Measurements from ENCODE around the gene PPP1R15B.

PPP1R15B gene

DNA sequence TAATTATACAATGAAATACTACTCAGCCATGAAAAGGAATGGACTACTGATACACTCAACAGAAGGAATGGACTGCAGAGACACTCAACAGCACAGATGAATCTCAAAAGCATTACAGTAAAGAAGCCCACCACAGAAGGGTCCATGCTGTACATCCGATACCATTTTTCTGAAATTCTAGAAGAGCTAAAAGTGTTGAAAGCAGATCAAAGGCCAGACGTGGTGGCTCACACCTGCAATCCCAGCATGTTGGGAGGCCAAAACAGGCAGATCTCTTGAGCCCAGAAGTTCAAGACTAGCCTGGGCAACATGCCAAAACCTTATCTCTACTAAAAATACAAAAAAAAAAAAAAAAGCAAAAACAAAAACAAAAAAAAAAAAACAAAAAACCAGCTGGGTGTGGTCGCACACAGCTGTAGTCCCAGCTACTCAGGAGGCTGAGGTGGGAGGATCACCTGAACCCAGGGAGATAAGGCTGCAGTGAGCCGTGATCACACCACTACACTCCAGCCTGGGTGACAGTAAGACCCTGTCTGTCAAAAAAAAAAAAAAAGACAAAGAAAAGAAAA is 15.5 kb downstream of the PPP1R15B start:
- DNase-seq: no peak

DNA sequence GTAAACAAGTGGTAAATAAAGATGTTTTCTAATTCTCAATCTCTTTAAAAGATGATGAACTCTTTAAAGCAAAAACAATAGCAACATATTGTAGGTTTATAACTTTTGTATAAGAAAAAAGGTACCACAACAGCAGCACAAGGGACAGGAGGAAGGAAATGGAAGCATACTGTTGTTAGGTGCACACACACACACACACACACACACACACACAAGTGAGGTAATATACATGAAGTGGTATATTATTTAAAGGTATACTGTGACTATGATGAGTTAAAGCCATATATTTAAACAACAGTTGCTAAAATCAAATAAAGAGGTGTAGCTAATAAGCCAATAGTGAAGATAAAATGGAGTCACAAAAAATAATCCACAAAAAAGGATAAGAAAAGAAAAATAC is 20.0 kb downstream of the PPP1R15B start:
- no peak for DNase-seq

- no peak for DNase-seq
These were observed 20.7 kb downstream of the PPP1R15B start for GRCh38 chr1:204390751-204391466.

- DNase-seq: no peak
These were observed 25.9 kb downstream of the PPP1R15B start for GRCh38 chr1:204385727-204386126.

GRCh38 chr1:204384636-204385352 is 26.8 kb downstream of the PPP1R15B start:
- no peak for DNase-seq

DNA sequence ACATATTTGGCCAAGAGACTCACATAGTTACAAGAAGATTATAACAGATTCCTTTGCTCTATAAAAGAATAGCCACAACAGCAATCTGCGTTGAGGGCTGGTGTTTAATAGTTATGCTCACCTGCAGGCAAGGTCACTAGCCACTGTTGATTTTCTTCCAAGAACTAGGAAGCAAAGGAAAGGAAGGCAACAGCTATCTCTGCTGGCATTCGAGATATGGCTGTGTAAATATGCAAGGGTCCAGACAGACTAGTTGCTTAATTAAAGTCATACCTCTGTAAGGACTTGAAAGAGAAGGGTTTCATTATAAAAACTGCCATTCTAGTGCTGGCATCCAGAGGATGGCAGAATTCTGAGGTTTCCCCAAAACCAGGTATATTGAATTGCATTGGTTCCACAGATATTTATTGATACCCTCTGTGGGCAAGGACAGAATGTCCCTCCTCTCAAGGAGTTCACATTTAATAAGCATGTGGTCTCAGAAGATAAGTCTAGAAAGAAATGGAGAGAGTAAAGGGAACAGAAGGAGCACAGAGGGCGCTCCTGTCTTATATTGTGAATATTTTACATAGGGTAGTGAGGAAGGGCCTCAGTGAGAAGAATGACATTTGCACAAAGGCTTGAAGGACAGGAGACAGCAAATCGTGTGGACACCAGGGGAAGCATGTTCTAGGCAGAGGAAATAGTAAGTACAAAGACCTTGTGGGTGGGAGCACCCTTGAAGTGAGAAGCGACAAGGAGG is 28.3 kb downstream of the PPP1R15B start:
- DNase-seq: no peak

DNA sequence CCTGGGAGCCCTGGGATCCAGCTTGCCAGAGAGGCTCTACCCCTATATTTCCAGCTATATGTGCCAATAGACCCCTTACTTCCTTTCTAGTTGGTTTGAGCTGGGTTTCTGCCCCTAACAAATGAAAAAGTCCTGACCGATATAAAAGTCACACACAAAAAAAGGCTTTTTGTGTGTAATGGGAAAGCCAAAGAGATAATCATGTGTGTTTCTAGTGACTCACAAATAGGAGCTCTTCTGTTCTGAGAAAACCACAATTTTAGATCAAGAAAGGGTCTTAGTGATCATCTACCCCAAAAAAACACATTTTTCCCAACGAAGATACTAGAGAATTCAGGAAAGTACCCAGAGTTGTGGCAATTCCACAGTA is 28.9 kb downstream of the PPP1R15B start:
- DNase-seq: no peak

- DNase-seq: no peak
These were observed 31.3 kb downstream of the PPP1R15B start for GRCh38 chr1:204380293-204380831.

DNA sequence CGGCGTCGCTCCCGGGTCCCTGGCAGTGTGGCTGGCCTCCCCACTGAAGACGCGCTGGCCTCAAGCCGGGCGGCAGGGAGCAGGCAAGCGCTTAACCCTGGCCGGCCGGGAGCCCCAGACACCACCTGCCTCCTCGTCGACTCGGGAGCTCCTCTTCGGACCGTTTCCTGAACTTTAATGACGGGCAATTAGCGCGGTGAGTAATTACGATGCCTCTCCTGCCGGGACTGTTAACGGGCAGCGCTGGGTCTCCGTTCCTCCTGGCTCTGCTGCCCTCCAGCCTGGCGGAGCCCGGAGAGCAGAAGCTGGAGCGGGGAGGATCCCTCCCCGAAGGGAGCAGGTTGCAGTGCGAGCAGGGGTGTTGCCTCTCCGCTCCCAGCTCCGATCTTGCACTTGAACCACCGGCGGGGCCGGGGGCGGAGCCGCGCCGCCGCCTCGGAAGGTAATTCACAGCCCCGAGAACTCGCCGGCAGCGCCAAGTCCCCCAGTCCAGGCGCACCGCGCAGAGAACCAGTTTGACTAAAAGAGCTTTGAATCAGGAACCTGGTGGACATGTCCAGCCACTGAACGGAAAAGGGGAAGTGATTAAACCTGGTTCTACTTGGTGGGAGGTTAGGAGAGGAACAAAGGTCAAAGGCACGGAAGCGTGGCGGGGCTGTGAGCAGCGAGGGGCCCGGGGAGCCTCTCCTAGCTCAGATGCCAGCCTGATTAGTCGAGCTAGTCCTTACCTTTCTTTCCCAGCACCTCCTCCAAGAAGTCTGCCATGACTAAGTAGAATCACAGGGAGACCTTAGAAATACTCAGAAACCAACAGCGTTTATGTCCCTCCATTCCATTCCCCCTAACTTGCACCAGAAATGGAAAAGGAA is 33.6 kb downstream of the PPP1R15B start:
- peak; percentile 36 for DNase-seq

DNA sequence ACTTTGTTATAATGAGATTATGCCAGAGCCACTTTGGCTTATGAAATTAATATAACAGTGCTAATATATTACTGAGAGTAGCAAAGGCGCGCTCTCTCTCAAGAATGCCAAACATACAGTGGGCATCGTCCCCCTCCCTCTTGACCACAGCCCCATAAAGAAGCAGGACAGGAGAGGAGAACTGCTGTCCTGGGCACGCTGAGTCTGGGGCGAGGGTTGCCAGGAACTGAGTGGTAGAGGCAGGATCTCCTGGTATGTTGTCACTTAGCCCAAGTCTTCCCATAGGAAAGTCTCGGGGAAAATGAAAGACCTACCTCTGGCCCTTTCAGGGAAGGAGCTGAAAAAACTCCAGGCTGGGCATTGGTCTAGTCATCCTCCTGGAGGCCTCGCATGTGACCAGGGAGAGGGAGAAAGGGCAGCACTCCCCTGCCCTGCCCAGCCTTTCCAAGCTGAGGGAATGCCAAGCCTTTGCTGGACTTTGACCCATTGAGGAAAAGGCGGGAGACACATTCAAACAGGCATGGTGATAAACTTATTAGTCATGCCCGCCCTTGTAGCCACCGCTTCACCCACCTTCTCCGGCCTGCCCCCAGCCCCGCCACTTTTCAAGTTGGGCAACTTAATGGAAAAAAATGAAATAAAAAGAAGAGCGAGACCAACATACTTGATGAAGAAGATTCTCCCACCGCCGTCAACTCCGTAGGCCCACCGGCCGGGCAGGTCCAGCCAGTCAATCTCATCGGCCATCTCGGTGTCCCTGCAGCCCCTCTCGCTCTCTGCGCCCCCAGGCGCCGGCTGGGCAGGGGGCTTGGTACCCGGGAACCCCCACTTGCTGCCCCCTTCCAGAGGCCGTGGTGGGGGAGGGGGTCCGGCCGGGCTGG is 34.5 kb downstream of the PPP1R15B start:
- DNase-seq: no peak

DNA sequence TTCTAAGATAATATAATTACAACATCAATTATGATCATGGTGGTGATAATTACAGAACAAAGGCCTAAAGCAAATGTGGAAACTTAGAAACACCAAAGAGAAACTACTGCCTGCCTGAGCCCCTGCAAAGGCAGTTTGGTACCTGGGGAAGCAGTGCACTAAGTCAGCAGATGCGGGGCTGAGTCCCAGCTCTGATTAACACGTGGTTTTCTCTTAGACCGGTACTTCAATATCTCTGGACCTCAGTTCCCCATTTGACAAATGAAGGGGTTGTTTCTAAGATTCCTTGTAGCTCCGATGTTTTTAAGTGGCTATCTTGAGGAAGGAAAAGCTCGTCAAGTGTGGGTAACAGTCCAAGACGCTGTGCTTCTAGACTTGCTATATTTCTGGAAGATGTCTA is 35.2 kb downstream of the PPP1R15B start:
- DNase-seq: no peak

DNA sequence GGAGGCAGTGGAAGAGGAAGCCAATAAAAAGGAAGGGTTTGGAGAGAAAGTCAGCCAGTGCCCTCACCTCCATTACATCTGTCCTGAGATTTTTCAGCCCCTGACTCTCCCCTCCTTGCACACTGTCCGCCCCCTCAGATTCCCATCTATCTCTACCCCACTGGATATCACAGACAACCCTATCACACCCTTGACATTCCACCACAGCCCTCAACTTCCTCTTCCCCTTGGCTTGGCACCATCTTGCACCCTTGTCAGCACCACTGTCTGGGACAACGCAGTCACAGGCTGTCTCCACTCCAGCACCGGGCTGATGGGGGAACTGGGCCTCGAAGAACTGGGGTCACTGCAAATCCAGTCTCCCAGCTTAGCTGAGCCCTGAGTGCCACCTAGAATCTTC is 37.7 kb downstream of the PPP1R15B start:
- no peak for DNase-seq

- DNase-seq: no peak
These were observed 41.4 kb downstream of the PPP1R15B start for GRCh38 chr1:204370176-204370575.

- no peak for DNase-seq
These were observed 42.5 kb downstream of the PPP1R15B start for GRCh38 chr1:204368996-204369726.

DNA sequence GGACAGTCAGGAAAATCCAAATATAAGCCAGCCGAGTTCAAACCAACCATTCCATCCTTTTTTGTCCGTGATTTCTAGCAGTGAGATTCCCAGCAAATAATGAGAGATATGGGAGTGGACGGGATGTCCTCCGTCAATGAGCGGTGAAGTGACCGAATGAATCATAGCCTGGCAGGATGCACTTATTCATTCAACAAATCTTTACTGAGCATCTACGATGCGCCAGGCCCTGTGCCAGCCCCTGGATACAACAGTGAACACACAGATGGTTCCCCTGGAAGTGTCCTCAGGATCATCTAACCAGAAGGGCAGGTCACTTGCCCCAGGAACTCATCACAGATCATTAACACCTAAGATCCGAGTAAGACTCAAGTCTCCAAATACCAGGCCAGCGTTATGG is 43.7 kb downstream of the PPP1R15B start:
- no peak for DNase-seq

- DNase-seq: no peak
These were observed 44.3 kb downstream of the PPP1R15B start for GRCh38 chr1:204367193-204367858.

GRCh38 chr1:204366759-204367158 is 44.9 kb downstream of the PPP1R15B start:
- DNase-seq: no peak

- peak; percentile 79 for DNase-seq
These were observed 48.1 kb downstream of the PPP1R15B start for GRCh38 chr1:204363335-204364114.

DNA sequence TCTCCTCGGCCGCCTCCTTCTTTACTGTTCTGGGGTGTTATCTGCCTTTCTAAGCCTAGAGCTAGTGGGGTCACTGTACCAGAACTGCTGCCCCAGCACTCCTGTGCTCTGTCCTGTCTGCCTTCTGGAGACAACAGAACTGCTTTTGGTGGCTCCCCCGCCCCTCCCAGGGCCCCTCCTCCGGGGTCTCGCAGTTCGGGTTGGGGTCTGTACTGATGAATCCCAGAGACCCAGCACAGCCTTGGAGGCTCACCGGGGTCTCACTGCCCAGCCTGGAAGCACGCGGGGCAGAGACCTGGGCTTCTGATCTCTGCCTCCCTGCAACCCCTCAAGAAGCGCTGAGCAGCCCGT is 48.7 kb downstream of the PPP1R15B start:
- no peak for DNase-seq

All from CD4-positive, alpha-beta T cell treated with Interleukin-15 for 1 hour (primary cell).